Measurements from ENCODE around the gene CDC45.
"Not testable (repeated sequence)": the region's sequence is repeated elsewhere in the genome, so short reads cannot be mapped to it uniquely, and the experiment has no call there.

CDC45 gene

DNA sequence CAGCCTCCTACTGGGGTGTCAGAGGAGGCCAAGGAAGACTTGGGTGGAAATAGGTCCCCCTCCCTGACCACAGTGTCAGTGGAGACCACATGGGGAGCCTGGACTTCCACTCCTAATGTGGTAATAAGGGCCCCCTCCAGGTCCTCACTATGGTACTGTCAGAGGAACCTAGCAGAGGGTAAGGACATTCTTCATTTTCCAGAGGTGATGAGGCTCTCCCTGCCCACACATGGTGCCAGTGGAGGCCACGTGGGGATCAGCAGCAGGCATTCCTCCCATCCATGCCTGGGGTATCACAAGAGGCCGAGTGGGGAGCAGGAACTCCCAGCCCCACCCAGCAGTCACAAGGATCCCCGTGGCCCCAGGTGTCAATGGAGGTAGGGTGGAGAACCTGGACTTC lies 51.0 kb downstream of the CDC45 start:
- no peak for DNase-seq (ENCODE audit: low read depth)

- not testable (repeated sequence) for DNase-seq (ENCODE audit: low read depth)
Observed at GRCh38 chr22:19531327-19531726, 51.6 kb downstream of the CDC45 start.

GRCh38 chr22:19533049-19533626 lies 53.4 kb downstream of the CDC45 start:
- DNase-seq (ENCODE audit: low read depth): no peak

GRCh38 chr22:19533857-19534256 lies 54.1 kb downstream of the CDC45 start:
- DNase-seq (ENCODE audit: low read depth): no peak

DNA sequence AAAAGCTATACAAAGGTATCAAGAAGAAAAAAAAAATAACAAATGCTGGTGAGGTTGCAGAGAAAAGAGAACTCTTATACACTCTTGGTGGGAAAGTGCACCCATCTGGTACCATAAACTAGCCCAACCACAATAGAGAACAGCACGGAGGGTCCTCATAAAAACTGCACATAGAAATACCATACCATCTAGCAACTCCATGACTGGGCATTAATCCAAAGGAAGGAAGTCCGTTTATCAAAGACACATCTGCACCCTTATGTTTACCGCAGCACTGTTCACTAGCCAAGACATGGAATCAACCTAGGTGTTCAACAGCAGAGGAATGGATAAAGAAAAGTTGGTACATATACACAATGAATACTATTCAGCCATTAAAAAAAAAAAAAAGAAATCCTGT lies 55.3 kb downstream of the CDC45 start:
- no peak for DNase-seq (ENCODE audit: low read depth)

- no peak for DNase-seq (ENCODE audit: low read depth)
Observed at GRCh38 chr22:19536564-19536963, 56.8 kb downstream of the CDC45 start.

- DNase-seq (ENCODE audit: low read depth): no peak
Observed at GRCh38 chr22:19537941-19538488, 58.3 kb downstream of the CDC45 start.

DNA sequence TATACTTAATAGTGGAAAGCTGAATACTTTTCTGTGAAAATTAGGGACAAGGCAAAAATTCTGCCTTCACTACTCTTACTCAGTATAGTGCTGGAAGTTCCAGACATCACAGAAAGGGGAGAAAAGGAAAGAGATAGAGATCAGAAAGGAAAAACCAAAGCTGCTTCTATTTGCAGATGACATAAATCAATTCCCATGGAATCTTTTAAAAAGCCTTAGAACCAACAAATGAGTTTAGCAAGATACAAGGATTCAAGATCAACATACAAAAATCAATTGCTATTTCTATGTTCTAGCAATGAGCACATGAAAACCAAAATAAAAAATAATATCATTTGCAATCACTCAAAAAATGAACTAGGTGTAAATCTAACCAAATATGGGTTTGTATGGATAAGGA lies 60.7 kb downstream of the CDC45 start:
- no peak for DNase-seq (ENCODE audit: low read depth)

GRCh38 chr22:19543970-19544708 lies 64.4 kb downstream of the CDC45 start:
- DNase-seq (ENCODE audit: low read depth): no peak

GRCh38 chr22:19545935-19546207 lies 66.2 kb downstream of the CDC45 start:
- no peak for DNase-seq (ENCODE audit: low read depth)

GRCh38 chr22:19546680-19547079 lies 67.0 kb downstream of the CDC45 start:
- no peak for DNase-seq (ENCODE audit: low read depth)

DNA sequence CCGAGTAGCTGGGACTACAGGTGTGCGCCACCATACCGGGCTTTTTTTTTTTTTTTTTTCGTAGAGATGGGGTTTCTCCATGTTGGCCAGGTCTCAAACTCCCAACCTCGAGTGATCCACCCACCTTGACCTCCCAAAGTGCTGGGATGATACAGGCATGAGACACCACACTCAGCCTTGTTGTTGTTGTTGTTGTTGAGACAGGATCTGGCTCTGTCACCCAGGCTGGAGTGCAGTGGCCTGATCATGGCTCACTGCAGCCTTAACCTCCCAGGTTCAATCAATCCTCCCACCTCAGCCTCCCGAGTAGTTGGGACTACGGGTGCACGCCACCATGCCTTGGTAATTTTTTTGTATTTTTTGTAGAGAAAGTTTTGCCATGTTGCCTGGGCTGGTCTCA lies 67.9 kb downstream of the CDC45 start:
- DNase-seq (ENCODE audit: low read depth): no peak

- not testable (repeated sequence) for DNase-seq (ENCODE audit: low read depth)
Observed at GRCh38 chr22:19548427-19548826, 68.7 kb downstream of the CDC45 start.

- no peak for DNase-seq (ENCODE audit: low read depth)
Observed at GRCh38 chr22:19548964-19549363, 69.2 kb downstream of the CDC45 start.

- DNase-seq (ENCODE audit: low read depth): no peak
Observed at GRCh38 chr22:19549428-19549827, 69.7 kb downstream of the CDC45 start.

- no peak for DNase-seq (ENCODE audit: low read depth)
Observed at GRCh38 chr22:19550382-19550781, 70.7 kb downstream of the CDC45 start.

DNA sequence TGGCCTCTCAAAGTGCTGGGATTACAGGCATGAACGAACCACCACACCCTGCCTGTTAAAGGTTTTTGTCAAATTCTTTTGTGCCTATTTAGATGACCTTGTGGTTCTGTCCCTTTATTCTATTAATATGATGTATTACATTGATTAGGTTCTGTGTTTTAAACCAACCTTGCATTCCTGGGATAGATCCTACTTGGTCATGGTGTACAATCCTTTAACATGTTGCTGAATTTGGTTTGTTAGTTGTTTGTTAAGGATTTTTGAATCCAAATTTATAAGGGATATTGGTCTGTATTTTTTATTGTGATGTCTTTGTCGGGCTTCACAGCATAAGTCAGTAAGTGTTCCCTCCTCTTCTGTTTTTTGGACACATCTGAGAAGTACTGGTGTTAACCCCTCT lies 73.5 kb downstream of the CDC45 start:
- DNase-seq (ENCODE audit: low read depth): no peak

- no peak for DNase-seq (ENCODE audit: low read depth)
Observed at GRCh38 chr22:19554834-19555404, 75.2 kb downstream of the CDC45 start.

GRCh38 chr22:19555651-19556050 lies 75.9 kb downstream of the CDC45 start:
- no peak for DNase-seq (ENCODE audit: low read depth)

- DNase-seq (ENCODE audit: low read depth): no peak
Observed at GRCh38 chr22:19556963-19557545, 77.3 kb downstream of the CDC45 start.

GRCh38 chr22:19559324-19559811 lies 79.6 kb downstream of the CDC45 start:
- no peak for DNase-seq (ENCODE audit: low read depth)

- DNase-seq (ENCODE audit: low read depth): no peak
Observed at GRCh38 chr22:19559956-19560355, 80.2 kb downstream of the CDC45 start.

Measured in activated T-helper 1 cell treated with Interleukin-2 at 50 U/mL for 16 hours (primary cell).